Immature natural killer cell (primary cell): ENCODE measurements around the gene NXPE1. TPM values are rescaled to one million over a fixed set of nuclear protein-coding genes. Genes with fewer than 3 reads are reported as not detected.

ENCODE experiments used
- polyA plus RNA-seq, 3 donors: library from polyadenylated mRNA; unstranded; fragments of 300-500 nt; fragmentation: Illumina TruSeq; gene quantifications; one replicate each; pipeline ENCODE4 v1.2.3, GENCODE V29; 2021

NXPE1 gene
- polyA plus RNA-seq, 3 donors from 2014 or later = not detected

Other genes with a start within 250 kb of the NXPE1 start
- gene C11orf71, start 159.4 kb downstream of the NXPE1 start, polyA plus RNA-seq = 10 to 100 TPM; 10.8 to 14.6 (median 13.8) TPM
- 10 to 100 TPM; 29.4 to 46.5 (median 30.2) TPM for gene RBM7, start 159.2 kb downstream of the NXPE1 start, polyA plus RNA-seq
- gene REXO2, start 120.4 kb downstream of the NXPE1 start, polyA plus RNA-seq = 10 to 100 TPM; 45.5 to 49.4 (median 45.9) TPM
- not detected for gene NXPE4, start 35.9 kb upstream of the NXPE1 start, polyA plus RNA-seq
- gene NXPE2, start 118.6 kb upstream of the NXPE1 start, polyA plus RNA-seq = not detected